Fibroblast of lung (primary cell): Measurements from ENCODE around the gene KMT2B. TPM values are rescaled to one million over a fixed set of nuclear protein-coding genes. Genes with fewer than 3 reads are reported as not detected.
A peak's percentile ranks its signal among the peaks of the same experiment; 100 is the strongest.

Experiments used
- DNase-seq, 2 donors: peaks; one replicate each; pipeline versions ENCODE4 v3.0.0 to v3.0.0-alpha.2; 2010; ENCODE audit warnings: low read depth in 2 of 2
- H2AFZ ChIP-seq: 2 replicates; pipeline ENCODE4 v1.5.1; 2012; ENCODE audit warnings: low read length, control low read depth, inconsistent platforms
- H3K27ac ChIP-seq: 2 replicates; pipeline ENCODE4 v1.5.1; 2011; ENCODE audit warnings: low read length, control low read depth; ENCODE audit not compliant: insufficient read depth
- H3K27me3 ChIP-seq: 2 replicates; pipeline ENCODE4 v1.5.1; 2011; ENCODE audit warnings: mild to moderate bottlenecking, low read length; ENCODE audit not compliant: control insufficient read depth, insufficient read depth
- H3K36me3 ChIP-seq: 2 replicates; pipeline ENCODE4 v1.5.1; 2011; ENCODE audit warnings: low read length; ENCODE audit not compliant: control insufficient read depth, insufficient read depth
- H3K4me1 ChIP-seq: 2 replicates; pipeline ENCODE4 v1.5.1; 2011; ENCODE audit warnings: low read length; ENCODE audit not compliant: control insufficient read depth, insufficient read depth; ENCODE audit errors: extremely low read depth
- H3K4me2 ChIP-seq: 2 replicates; pipeline ENCODE4 v1.5.1; 2011; ENCODE audit warnings: low read length, control low read depth; ENCODE audit not compliant: insufficient read depth; ENCODE audit errors: extremely low read depth
- H3K4me3 ChIP-seq, 4 experiments: fragments of 200-600 bp in 1 of 4; sonication (generic) in 1 of 4; replicated peaks in 1 of 4; 2 replicates each; pipeline ENCODE4 v1.5.1; 2011 to 2016; ENCODE audit warnings: low read length in 4 of 4, low read depth in 3 of 4, mild to moderate bottlenecking in 3 of 4, control low read depth in 2 of 4, inconsistent platforms in 1 of 4, mixed read lengths in 1 of 4; ENCODE audit not compliant: insufficient read depth in 1 of 4; ENCODE audit errors: control extremely low read depth in 1 of 4
- H3K79me2 ChIP-seq: 2 replicates; pipeline ENCODE4 v1.5.1; 2012; ENCODE audit warnings: mild to moderate bottlenecking, low read length, inconsistent platforms; ENCODE audit not compliant: control insufficient read depth, insufficient read depth
- H3K9ac ChIP-seq: 2 replicates; pipeline ENCODE4 v1.5.1; 2011; ENCODE audit warnings: mild to moderate bottlenecking, low read length, control low read depth; ENCODE audit not compliant: insufficient read depth
- H3K9me3 ChIP-seq: 2 replicates; pipeline ENCODE4 v1.5.1; 2012; ENCODE audit warnings: low read depth, low read length; ENCODE audit not compliant: control insufficient read depth, insufficient read depth
- H4K20me1 ChIP-seq: 2 replicates; pipeline ENCODE4 v1.5.1; 2011; ENCODE audit warnings: low read length; ENCODE audit not compliant: control insufficient read depth, insufficient read depth; ENCODE audit errors: extremely low read depth
- EZH2 ChIP-seq: IDR thresholded peaks from 2 replicates; pipeline ENCODE4 v1.5.1; 2012; ENCODE audit warnings: low read length, control low read depth, mild to moderate bottlenecking; ENCODE audit errors: missing control alignments
- polyA plus RNA-seq, 2 donors: library from polyadenylated mRNA; depleted of rRNA in 1 of 2; stranded (reverse) in 1 of 2; unstranded in 1 of 2; fragments of >200 nt; gene quantifications; 2 replicates each; pipeline ENCODE4 v1.2.1, GENCODE V29; 2011 to 2012; ENCODE audit warnings: missing spikeins in 1 of 2
- total RNA-seq: library from RNA; depleted of rRNA; stranded (reverse); fragments of >200 nt; gene quantifications from 2 replicates; pipeline ENCODE4 v1.2.1, GENCODE V29; 2014
- TF ChIP-seq, protein P1 (sequence below), 2 donors: IDR thresholded peaks in 1 of 2; conservative IDR thresholded peaks in 1 of 2; 1 replicate in 1 of 2; 2 replicates in 1 of 2; pipeline ENCODE4 v1.5.1; 2011 to 2012; ENCODE audit warnings: low read length in 2 of 2, control low read depth in 1 of 2, inconsistent platforms in 1 of 2, low read depth in 1 of 2, mild to moderate bottlenecking in 1 of 2

The KMT2B gene
- total and polyA plus RNA-seq, 2 donors (not counting 1 experiment from before 2014, with no cell fraction given), result 5.4 to 7.4 TPM

DNA sequence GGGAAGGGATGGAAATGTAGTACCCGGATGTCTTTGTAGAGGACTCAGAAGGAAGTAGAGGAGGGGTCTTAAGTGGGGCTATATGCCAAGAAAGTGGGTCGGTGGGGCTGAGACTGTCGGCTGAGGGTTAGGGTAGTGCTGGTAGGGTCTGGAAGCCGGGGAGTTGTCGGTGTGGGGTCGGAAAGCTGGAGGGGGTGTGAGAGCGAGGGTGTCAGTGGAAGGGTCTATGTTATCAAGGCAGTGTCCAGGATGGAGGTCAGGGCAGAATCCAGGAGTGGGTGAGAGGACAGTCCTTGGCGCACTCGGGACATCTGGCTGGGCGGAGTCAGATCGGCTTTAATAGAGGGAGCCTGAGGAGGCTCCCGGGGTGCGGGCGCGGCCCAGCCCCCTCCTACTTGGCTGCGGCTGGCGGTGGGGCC, 37.3 kb downstream of the KMT2B start:
- Histone ChIP-seq H3K9ac (peak overlapping the region; percentile 94), H3K4me3 (peak overlapping the region; percentile 25 to 83 (median 38)), H3K4me1 (peaks cover 17% of the 10 kb centered on the region), H3K36me3 (peaks cover 26% of the 10 kb centered on the region), H3K27me3 (no peaks in the 10 kb centered on the region), H3K27ac (peak overlapping the region; percentile 99), H3K9me3 (no peaks in the 10 kb centered on the region), H3K4me2 (peak overlapping the region; percentile 85), H4K20me1 (no peaks in the 10 kb centered on the region), H3K79me2 (peaks cover 24% of the 10 kb centered on the region), H2AFZ (no peak overlapping the region)
- TF ChIP-seq, protein P1, sequence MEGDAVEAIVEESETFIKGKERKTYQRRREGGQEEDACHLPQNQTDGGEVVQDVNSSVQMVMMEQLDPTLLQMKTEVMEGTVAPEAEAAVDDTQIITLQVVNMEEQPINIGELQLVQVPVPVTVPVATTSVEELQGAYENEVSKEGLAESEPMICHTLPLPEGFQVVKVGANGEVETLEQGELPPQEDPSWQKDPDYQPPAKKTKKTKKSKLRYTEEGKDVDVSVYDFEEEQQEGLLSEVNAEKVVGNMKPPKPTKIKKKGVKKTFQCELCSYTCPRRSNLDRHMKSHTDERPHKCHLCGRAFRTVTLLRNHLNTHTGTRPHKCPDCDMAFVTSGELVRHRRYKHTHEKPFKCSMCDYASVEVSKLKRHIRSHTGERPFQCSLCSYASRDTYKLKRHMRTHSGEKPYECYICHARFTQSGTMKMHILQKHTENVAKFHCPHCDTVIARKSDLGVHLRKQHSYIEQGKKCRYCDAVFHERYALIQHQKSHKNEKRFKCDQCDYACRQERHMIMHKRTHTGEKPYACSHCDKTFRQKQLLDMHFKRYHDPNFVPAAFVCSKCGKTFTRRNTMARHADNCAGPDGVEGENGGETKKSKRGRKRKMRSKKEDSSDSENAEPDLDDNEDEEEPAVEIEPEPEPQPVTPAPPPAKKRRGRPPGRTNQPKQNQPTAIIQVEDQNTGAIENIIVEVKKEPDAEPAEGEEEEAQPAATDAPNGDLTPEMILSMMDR (conservative IDR thresholded peaks at IDR 0.05 in 1 of 2, IDR thresholded peaks at IDR 0.05 in 1 of 2; ENCODE audit: low read depth in 1 of 2, low read length in 2 of 2), result no peak
- TF ChIP-seq EZH2, result no peak
- DNase-seq, result no peak

DNA sequence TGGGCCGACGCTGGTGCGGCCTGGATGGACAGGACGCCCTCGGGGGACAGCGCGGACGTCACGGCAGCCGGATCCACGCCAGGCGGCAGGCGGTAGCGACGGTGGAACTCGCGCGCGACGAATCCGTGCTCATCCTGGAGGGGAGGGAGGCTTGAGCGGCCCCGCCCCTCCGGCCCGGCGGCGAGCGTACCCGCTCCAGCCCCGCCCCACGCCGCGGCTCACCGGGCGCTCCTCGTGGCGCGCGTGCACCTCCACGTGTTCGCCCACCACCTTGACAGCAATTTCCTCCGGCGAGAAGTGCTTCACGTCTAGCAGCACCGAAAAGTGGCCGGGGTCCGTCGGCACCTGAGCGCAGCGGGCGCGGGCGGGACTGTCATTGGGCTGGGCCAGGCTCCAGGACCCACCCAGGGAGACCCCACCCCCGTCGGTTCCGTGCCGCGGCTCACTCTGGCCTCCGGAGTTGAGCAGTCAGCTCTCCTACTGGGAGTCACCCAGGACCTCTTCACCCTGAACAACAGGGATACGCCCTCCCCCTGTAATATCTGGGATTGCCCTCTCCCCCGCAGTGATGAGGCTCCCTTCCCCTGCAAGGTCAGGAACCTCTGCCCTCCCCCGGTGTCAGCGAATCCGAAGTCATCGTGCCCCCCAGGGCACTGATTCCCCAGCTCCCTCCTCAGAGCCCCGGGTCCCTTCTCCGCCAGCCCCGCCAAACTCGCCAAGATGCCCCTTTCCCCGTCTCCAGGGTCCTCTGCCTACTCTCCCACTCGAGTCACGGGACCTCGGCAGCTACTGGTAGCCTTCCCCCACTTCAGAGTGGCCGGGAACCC, 38.0 kb downstream of the KMT2B start:
- Histone ChIP-seq H3K4me1 (peaks cover 17% of the 10 kb centered on the region), H3K27ac (peak overlapping the region; percentile 99), H2AFZ (no peak overlapping the region), H3K4me2 (peak overlapping the region; percentile 91), H3K36me3 (peaks cover 27% of the 10 kb centered on the region), H3K9me3 (no peaks in the 10 kb centered on the region), H3K4me3 (peak overlapping the region; percentile 69 to 87 (median 78)), H3K79me2 (peaks cover 22% of the 10 kb centered on the region), H3K27me3 (no peaks in the 10 kb centered on the region), H3K9ac (peak overlapping the region; percentile 94), H4K20me1 (no peaks in the 10 kb centered on the region)
- no peak for TF ChIP-seq EZH2
- DNase-seq, result peak in 1 of 2 donors; percentile 86

DNA sequence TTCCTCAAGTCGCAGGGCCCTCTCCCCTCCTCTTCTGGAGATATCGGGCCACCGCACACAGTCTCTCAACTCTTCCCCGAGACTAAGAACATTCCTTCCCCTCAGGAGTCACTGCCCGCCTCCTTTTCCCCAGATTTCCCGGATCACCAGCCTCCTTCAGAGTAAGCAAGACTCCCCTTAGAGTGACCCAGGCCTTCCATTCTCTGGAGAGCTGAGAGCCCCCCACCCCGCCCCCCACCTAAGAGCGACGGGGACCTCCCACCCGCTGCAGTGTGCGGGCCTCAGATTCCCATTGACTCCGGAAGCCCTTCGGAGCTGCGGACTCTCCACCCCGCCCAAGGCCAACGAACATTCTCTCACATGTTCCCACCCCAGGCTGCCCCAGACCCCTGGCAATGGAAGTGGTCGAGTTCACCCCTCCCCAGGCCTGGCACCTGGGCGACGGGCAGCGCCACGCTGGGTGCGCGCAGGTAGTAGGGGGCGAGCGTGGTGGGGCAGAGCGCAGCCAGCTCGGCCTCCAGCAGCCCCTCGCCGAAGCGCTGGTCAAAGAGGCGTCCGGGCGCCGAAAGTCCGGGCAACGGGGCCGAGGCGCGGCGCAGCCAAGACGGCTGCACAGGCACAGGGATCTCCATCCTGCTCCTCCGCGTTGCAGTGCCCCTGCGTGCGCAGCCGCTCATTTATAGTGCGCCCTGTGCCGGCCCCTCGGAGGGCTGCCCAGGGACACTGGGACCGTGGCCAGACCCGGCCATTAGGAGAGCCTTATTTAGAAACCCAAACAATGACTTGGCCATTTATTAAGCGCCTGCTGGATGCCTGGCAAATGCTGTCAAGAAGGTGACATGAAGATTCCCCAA, 38.8 kb downstream of the KMT2B start, which contains the start of gene HSPB6:
Gene HSPB6 (minus strand): TSS at position 653 of the 854 bp plus-strand sequence. CDS start 21 bp downstream, at position 632.
- no peaks in the 10 kb centered on the region for H4K20me1 ChIP-seq
- TF ChIP-seq, protein P1 (conservative IDR thresholded peaks at IDR 0.05 in 1 of 2, IDR thresholded peaks at IDR 0.05 in 1 of 2; ENCODE audit: low read depth in 1 of 2, low read length in 2 of 2), result no peak
- no peak for TF ChIP-seq EZH2
- peak within 1 kb of the TSS; percentile 94 for H3K9ac ChIP-seq
- peaks cover 29% of the 10 kb centered on the region for H3K36me3 ChIP-seq
- H2AFZ ChIP-seq, result no peak within 1 kb of the TSS
- DNase-seq, result peak; percentile 71 to 91
- peak within 1 kb of the TSS; percentile 69 to 98 (median 80) for H3K4me3 ChIP-seq
- peak within 1 kb of the TSS; percentile 99 for H3K27ac ChIP-seq
- H3K79me2 ChIP-seq, result peaks cover 23% of the 10 kb centered on the region
- peak within 1 kb of the TSS; percentile 91 for H3K4me2 ChIP-seq
- H3K4me1 ChIP-seq, result peaks cover 17% of the 10 kb centered on the region
- no peaks in the 10 kb centered on the region for H3K9me3 ChIP-seq
- H3K27me3 ChIP-seq, result no peaks in the 10 kb centered on the region
